ENCODE results near the gene MT2A.

DNA sequence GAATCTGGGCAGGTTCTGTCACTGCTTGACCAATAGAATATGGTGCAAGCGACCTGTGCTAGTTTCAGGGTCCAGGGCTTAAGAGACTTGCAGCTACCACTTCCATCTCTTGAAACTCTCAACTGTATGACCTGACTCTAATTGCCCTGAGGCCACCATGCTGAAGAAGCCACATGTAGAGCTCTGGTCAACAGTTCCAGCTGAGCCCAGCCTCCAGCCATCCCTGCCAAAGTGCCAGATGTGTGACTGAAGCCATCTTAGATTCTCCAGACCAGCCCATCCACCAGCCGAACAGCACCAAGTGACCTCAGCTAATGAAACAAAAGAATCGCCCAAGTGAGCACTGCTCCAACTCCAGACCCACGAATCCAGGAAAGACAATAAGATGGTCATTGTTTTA is 3.4 kb upstream of the MT2A start:
- TF ChIP-seq CTCF (IDR thresholded peaks at IDR 0.05) (no peak), POLR2A (IDR thresholded peaks at IDR 0.05) (no peak)
